Epithelial cell of proximal tubule (primary cell): Measurements from ENCODE around the gene MYL12B. TPM values are rescaled to one million over a fixed set of nuclear protein-coding genes. Genes with fewer than 3 reads are reported as not detected.
"Not testable (repeated sequence)": the region's sequence is repeated elsewhere in the genome, so short reads cannot be mapped to it uniquely, and the experiment has no call there.

Experiments used
- DNase-seq: peaks from one replicate; pipeline ENCODE4 v3.0.0-alpha.2; 2011; ENCODE audit warnings: low read depth
- H3K4me3 ChIP-seq: 2 replicates; pipeline ENCODE4 v1.5.1; 2011; ENCODE audit warnings: low read depth, mild to moderate bottlenecking, low read length
- CTCF ChIP-seq: conservative IDR thresholded peaks from 2 replicates; pipeline ENCODE4 v1.5.1; 2012; ENCODE audit warnings: low read depth, mild to moderate bottlenecking, low read length
- total RNA-seq: library from RNA; depleted of rRNA; stranded (reverse); fragments of >200 nt; gene quantifications from 2 replicates; pipeline ENCODE4 v1.2.3, GENCODE V29; 2015

MYL12B gene
- total RNA-seq, 1 donor from 2014 or later: 563 TPM

GRCh38 chr18:3218819-3219218, 43.1 kb upstream of the MYL12B start:
- H3K4me3 ChIP-seq: no peak overlapping the region
- TF ChIP-seq CTCF: no peak
- DNase-seq: no peak

- DNase-seq: no peak
- H3K4me3 ChIP-seq: no peak overlapping the region
- TF ChIP-seq CTCF: no peak
These were observed 42.7 kb upstream of the MYL12B start for GRCh38 chr18:3219241-3219630.

- no peak within 1 kb of the TSS for H3K4me3 ChIP-seq
- DNase-seq: no peak
- no peak for TF ChIP-seq CTCF
These were observed 42.1 kb upstream of the MYL12B start, which contains the start of gene MYOM1 for GRCh38 chr18:3219631-3220335. TSS of gene MYOM1 (minus strand) at chr18:3219968. CDS start at chr18:3215223, 4,745 bp downstream.

- not testable (repeated sequence) for DNase-seq, H3K4me3 ChIP-seq
These were observed 41.1 kb upstream of the MYL12B start for GRCh38 chr18:3220868-3221267.

GRCh38 chr18:3221496-3221895, 40.4 kb upstream of the MYL12B start:
- H3K4me3 ChIP-seq: no peak overlapping the region
- no peak for TF ChIP-seq CTCF
- DNase-seq: no peak

GRCh38 chr18:3223356-3223755, 38.6 kb upstream of the MYL12B start:
- DNase-seq: no peak
- TF ChIP-seq CTCF: no peak
- no peak overlapping the region for H3K4me3 ChIP-seq

GRCh38 chr18:3224223-3224622, 37.7 kb upstream of the MYL12B start:
- TF ChIP-seq CTCF: no peak
- DNase-seq: no peak
- H3K4me3 ChIP-seq: no peak overlapping the region
